ENCODE results near the gene PTPRN2.

Gene PTPRN2

GRCh38 chr7:157558875-157559595 is 1028.6 kb downstream of the PTPRN2 start:
- DNase-seq: no peak

GRCh38 chr7:157558516-157558874 is 1029.1 kb downstream of the PTPRN2 start:
- no peak for DNase-seq

- DNase-seq: no peak
Measured at GRCh38 chr7:157558061-157558460, 1029.6 kb downstream of the PTPRN2 start.

- DNase-seq: no peak
Measured at GRCh38 chr7:157557263-157557662, 1030.4 kb downstream of the PTPRN2 start.

GRCh38 chr7:157556642-157556944 is 1031.0 kb downstream of the PTPRN2 start:
- no peak for DNase-seq

- DNase-seq: no peak
Measured at GRCh38 chr7:157555944-157556641, 1031.5 kb downstream of the PTPRN2 start.

GRCh38 chr7:157555313-157555712 is 1032.3 kb downstream of the PTPRN2 start:
- no peak for DNase-seq

- no peak for DNase-seq
Measured at GRCh38 chr7:157554393-157555238, 1033.0 kb downstream of the PTPRN2 start.

GRCh38 chr7:157553256-157553655 is 1034.4 kb downstream of the PTPRN2 start:
- DNase-seq: no peak

- no peak for DNase-seq
Measured at GRCh38 chr7:157552295-157552993, 1035.2 kb downstream of the PTPRN2 start.

GRCh38 chr7:157551325-157552070 is 1036.1 kb downstream of the PTPRN2 start:
- DNase-seq: no peak

GRCh38 chr7:157550300-157551275 is 1037.0 kb downstream of the PTPRN2 start:
- DNase-seq: no peak

- DNase-seq: no peak
Measured at GRCh38 chr7:157549612-157550299, 1037.9 kb downstream of the PTPRN2 start.

GRCh38 chr7:157548691-157549303 is 1038.8 kb downstream of the PTPRN2 start:
- DNase-seq: no peak

GRCh38 chr7:157547611-157548010 is 1040.0 kb downstream of the PTPRN2 start:
- DNase-seq: no peak

- DNase-seq: no peak
Measured at GRCh38 chr7:157547102-157547501, 1040.5 kb downstream of the PTPRN2 start.

GRCh38 chr7:157545681-157546060 is 1042.0 kb downstream of the PTPRN2 start:
- no peak for DNase-seq

- DNase-seq: no peak
Measured at GRCh38 chr7:157544980-157545680, 1042.5 kb downstream of the PTPRN2 start.

GRCh38 chr7:157544226-157544625 is 1043.4 kb downstream of the PTPRN2 start:
- no peak for DNase-seq

GRCh38 chr7:157543791-157544190 is 1043.8 kb downstream of the PTPRN2 start:
- DNase-seq: no peak

Data from NCI-H510A (cell line).